Lower leg skin (tissue), 3 donors: Measurements from ENCODE around the gene IGFL4.

Experiments
- POLR2A ChIP-seq, 2 donors: fragments of 450-650 bp; IDR thresholded peaks; one replicate each; pipeline ENCODE4 v1.6.1; 2016 to 2017; ENCODE audit warnings: antibody characterized with exemption in 2 of 2, mild to moderate bottlenecking in 1 of 2, moderate library complexity in 1 of 2
- TF ChIP-seq, protein P1 (sequence below), 3 donors: fragments of 450-650 bp; IDR thresholded peaks; one replicate each; pipeline ENCODE4 v1.5.1; 2016; ENCODE audit warnings: antibody characterized with exemption in 3 of 3, mild to moderate bottlenecking in 3 of 3, moderate library complexity in 2 of 3

DNA sequence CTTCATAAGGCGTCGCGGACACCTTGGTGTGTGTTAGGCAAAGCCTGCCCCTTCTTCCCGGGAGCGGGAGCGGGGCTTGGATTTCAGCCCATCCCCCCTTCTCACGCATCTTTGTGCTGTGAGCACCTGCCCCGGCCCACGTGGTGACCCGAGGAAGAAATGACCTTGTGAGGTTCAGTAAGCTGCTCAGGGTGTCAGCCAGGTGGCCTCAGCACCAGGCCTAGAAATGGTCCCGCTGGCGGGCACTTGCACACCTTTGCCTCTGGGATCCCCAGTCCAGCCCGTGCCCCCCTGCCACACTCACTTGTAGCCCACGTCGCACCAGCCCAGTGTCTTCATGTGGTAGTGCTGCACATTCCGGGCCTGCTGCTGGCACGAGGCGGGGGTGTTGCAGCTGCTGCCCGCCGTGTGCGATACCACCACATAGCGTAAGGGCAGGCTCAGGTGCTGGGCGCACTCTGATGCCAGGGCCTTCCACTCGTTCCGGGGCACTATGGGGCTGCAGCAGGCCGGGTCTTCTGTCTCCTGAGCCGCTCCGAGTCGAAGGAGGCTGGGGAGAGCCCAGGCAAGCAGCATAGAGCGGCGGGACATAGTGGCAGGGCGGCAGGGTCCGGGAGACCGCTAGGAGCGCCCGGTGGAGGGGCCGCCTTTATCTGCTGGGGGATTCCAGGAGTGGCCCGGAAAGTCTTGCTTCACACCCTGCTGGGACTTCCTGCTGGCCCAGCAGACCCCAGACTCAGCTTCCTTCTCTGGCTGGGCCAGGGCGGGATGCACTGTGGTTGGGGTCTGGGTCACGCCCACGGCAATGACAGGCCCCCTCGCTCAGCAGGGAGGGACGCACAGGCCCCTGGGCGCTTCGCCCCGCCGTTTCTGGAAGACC lies 18.1 kb downstream of the IGFL4 start, which contains the start of gene PGLYRP1:
- TF ChIP-seq, protein P1, sequence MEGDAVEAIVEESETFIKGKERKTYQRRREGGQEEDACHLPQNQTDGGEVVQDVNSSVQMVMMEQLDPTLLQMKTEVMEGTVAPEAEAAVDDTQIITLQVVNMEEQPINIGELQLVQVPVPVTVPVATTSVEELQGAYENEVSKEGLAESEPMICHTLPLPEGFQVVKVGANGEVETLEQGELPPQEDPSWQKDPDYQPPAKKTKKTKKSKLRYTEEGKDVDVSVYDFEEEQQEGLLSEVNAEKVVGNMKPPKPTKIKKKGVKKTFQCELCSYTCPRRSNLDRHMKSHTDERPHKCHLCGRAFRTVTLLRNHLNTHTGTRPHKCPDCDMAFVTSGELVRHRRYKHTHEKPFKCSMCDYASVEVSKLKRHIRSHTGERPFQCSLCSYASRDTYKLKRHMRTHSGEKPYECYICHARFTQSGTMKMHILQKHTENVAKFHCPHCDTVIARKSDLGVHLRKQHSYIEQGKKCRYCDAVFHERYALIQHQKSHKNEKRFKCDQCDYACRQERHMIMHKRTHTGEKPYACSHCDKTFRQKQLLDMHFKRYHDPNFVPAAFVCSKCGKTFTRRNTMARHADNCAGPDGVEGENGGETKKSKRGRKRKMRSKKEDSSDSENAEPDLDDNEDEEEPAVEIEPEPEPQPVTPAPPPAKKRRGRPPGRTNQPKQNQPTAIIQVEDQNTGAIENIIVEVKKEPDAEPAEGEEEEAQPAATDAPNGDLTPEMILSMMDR (IDR thresholded peaks at IDR 0.05): no peak
- TF ChIP-seq POLR2A (IDR thresholded peaks at IDR 0.05): no peak
